Activated CD8-positive, alpha-beta memory T cell treated with anti-CD3 and anti-CD28 coated beads for 36 hours (primary cell): Measurements from ENCODE around the gene MOB4. TPM values are rescaled to one million over a fixed set of nuclear protein-coding genes. Genes with fewer than 3 reads are reported as not detected.
"Not testable (repeated sequence)": the region's sequence is repeated elsewhere in the genome, so short reads cannot be mapped to it uniquely, and the experiment has no call there.

Source experiments
- CTCF ChIA-PET: fragments of 350-600 bp; sonication (Branson Sonifier 250); formaldehyde crosslinking; loops from one replicate; lab custom pipeline; 2021; ENCODE audit warnings: antibody characterized with exemption; lab: Charles Lee
- POLR2A ChIA-PET: fragments of 350-600 bp; sonication (Branson Sonifier 250); formaldehyde crosslinking; loops from one replicate; lab custom pipeline; 2021; ENCODE audit warnings: antibody characterized with exemption; lab: Charles Lee
- total RNA-seq, 2 experiments: library from RNA; stranded (reverse); gene quantifications; one replicate each; pipeline ENCODE4 v1.2.3, GENCODE V29; 2021

Gene MOB4
- total RNA-seq, 2 experiments from 2014 or later = 23.4 to 23.6 TPM

GRCh38 chr2:197571627-197572271 is 55.9 kb downstream of the MOB4 start:
- POLR2A ChIA-PET = no interaction called here
- CTCF ChIA-PET = no interaction called here

DNA sequence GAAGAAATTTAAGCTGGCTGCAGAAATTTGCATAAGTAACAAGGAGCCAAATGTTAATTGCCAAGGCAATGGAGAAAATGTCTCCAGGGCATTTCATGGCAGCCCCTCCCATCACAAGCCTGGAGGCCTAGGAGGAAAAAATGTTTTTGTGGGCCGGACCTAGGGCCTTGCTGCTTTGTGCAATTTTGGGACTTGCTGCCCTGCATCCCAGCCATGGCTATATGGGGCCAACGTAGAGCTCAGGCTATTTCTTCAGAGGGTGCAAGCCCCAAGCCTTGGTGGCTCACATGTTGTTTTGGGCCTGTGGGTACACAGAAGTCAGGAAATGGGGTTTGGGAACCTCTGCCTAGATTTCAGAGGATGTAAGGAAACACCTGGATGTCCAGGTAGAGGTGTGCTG is 57.7 kb downstream of the MOB4 start:
- POLR2A ChIA-PET = no interaction called here
- CTCF ChIA-PET = no interaction called here

DNA sequence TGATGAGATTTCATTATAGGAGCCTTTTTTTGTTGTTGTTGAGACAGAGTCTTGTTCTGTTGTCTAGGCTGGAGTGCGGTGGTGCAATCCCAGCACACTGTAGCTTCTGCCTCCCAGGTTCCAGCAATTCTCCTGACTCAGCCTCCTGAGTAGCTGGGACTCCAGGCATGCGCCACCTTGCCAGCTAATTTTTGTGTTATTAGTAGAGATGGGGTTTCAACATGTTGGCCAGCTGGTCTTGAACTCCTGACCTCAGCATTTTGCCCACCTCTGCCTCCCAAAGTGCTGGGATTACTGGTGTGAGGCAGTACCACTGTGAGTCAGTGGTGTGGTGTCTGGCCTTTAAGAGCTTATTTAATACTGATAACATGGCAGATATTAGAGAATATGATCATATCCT is 60.1 kb downstream of the MOB4 start:
- POLR2A ChIA-PET = no interaction called here
- CTCF ChIA-PET = no interaction called here

DNA sequence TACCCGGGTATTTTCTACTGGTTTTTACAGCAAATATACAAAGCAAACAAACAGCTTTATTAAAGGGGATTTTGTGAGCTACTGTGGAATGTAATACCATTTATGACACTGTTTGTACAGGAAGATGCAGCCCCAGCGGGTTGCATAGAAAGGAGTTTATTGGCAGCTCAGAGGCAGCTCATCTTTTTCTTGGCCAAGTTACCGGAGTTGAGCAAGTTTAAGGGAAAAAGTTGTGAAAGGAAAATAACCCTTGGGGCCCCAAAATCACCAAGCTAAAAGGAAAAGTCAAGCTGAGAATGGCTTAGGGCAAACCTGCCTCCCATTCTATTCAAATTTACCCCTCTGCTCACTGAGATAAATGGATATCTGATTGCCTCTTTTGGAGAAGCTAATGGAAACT is 60.8 kb downstream of the MOB4 start:
- ChIA-PET POLR2A (no interaction called here), CTCF (no interaction called here)

DNA sequence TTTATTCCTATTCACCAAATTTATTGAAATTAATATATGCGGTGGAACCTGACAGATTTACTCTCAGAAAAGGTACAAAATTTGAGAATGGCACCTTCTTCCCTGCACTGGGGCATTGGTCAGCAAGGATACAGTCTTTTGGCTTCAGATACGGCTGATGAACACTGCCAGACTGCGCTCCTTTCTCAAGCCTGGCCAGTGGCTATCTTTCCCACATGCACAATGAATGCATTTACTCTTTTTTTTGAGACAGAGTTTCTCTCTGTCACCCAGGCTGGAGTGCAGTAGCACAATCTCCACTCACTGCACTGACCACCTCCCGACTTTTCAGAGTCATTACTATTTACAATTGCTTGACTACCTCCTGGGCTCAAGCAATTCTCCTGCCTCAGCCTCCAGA is 61.6 kb downstream of the MOB4 start:
- ChIA-PET CTCF (no interaction called here), POLR2A (no interaction called here)

- CTCF ChIA-PET, POLR2A ChIA-PET: not testable (repeated sequence)
These were observed 62.4 kb downstream of the MOB4 start for GRCh38 chr2:197578294-197578693.

DNA sequence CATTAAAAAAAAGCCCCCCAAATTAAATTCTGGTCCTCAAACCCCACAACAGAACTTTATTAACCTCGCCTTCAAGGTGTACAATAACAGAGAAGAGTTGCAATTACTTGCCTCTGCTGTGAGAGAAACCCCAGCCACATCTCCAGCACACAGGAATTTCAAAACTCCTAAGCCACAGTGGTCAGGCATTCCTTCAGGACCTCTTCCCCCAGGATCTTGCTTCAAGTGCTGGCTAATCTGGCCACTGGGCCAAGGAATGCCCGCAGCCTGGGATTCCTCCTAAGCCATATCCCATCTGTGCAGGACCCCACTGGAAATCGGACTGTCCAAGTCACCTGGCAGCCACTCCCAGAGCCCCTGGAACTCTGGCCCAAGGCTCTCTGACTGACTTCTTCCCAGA is 64.3 kb downstream of the MOB4 start:
- CTCF ChIA-PET, POLR2A ChIA-PET: not testable (repeated sequence)

- CTCF ChIA-PET = interaction anchor here (0.6 kb wide), 1 partner anchor 69 kb away, joined by 3 read pairs; no protein-coding TSS in a partner anchor
- POLR2A ChIA-PET = not testable (repeated sequence)
These were observed 71.4 kb downstream of the MOB4 start for GRCh38 chr2:197587255-197587654.

DNA sequence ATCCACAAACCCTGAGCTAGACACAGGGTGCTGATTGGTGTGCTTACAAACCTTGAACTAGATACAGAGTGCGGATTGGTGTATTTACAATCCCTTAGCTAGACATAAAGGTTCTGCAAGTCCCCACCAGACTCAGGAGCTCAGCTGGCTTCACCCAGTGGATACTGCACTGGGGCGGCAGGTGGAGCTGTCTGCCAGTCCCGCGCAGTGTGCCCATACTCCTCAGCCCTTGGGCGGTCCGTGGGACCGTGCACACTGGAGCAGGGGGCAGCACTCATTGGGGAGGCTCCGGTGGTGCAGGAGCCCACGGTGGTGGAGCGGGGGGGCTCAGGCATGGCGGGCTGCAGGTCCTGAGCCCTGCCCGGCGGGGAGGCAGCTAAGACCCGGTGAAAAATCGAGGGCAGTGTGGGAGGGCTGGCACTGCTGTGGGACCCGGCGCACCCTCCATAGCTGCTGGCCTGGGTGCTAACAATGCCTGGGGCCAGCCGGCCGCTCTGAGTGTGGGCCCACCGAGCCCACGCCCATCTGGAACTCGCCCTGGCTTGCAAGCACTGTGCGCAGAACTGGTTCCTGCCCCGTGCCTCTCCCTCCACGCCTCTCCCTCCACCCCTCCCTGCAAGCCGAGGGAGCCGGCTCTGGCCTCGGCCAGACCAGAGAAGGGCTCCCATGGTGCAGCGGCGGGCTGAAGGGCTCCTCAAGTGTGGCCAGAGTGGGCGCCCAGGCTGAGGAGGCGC is 75.6 kb downstream of the MOB4 start:
- CTCF ChIA-PET = no interaction called here
- POLR2A ChIA-PET = no interaction called here

- CTCF ChIA-PET = no interaction called here
- POLR2A ChIA-PET = no interaction called here
These were observed 80.9 kb downstream of the MOB4 start for GRCh38 chr2:197596766-197597165.

DNA sequence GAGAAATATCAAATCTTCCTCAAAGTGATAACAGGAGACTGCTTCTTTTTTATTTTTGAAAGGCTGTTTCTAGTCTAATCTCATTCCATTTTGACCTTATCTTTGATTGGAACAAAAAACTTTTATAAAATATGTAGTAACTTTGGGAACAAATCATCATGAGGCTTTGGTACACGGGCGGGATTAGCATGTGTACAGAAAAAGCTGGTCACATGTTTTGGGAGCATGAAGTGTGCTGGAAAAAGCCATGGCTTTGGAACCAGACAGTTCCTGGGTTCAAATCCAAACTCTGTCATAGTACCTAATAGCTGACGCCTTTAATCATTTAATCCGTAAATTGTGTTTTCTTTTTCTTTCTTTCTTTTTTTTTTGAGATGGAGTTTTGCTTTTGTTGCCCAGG is 81.3 kb downstream of the MOB4 start:
- CTCF ChIA-PET = no interaction called here
- POLR2A ChIA-PET = no interaction called here

DNA sequence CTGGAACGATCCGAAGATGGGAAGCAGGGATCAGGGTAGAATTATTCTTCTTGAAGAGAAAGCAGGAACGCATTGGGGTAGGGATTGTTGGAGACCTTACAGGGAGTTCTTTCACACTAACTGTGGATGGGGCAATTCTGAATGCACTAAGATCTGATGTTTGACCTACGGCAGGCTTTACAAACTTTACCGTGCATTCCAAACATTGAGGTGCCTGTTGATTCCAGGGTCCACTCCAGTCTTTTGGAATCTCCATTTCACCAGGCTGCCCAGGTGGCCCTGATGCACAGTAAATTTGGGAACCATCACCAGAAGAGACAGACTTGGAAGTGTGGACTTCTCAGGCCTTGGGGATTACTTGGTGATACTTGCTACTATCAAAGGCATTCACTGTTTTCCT is 82.6 kb downstream of the MOB4 start:
- CTCF ChIA-PET = no interaction called here
- POLR2A ChIA-PET = no interaction called here

GRCh38 chr2:197599285-197599965 is 83.6 kb downstream of the MOB4 start:
- POLR2A ChIA-PET = no interaction called here
- CTCF ChIA-PET = interaction anchor here (0.6 to 1.4 kb wide), 2 partner anchors 66 to 98 kb away, joined by 3 to 7 read pairs; no protein-coding TSS in a partner anchor

DNA sequence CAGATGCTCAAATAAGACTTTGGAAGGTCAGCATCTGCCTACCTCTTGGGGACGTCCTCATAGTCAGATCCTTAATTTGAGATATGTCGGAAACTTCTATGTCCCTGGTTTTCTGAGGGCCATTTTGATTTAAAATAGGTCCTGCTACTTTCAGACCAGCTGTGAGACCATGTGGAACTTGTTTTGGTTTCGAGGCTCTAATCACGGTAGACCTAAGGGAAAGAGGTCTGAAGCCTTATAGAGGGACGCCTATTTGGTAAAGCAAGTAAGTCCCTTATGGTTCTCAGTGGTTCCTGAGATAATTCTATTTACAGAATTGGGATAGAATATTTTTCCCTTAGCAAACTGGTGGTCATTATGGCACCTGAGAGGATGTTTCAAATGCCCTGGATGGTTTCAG is 84.4 kb downstream of the MOB4 start:
- CTCF ChIA-PET = interaction anchor here (1.4 kb wide), 1 partner anchor 99 kb away, joined by 3 read pairs; no protein-coding TSS in a partner anchor
- POLR2A ChIA-PET = no interaction called here

GRCh38 chr2:197601726-197602125 is 85.9 kb downstream of the MOB4 start:
- CTCF ChIA-PET = no interaction called here
- POLR2A ChIA-PET = no interaction called here

Other genes with a start within 250 kb of the MOB4 start
- 100 to 1,000 TPM; 119 to 130 TPM for gene ANKRD44, start 205.3 kb upstream of the MOB4 start, total RNA-seq
- gene SF3B1, start 81.0 kb upstream of the MOB4 start, total RNA-seq = 100 to 1,000 TPM; 218 to 223 TPM
- gene COQ10B, start 62.5 kb upstream of the MOB4 start, total RNA-seq = 10 to 100 TPM; 19.2 to 20.1 TPM
- 1,000 to 10,000 TPM; 1,206 to 1,225 TPM for gene HSPD1, start 16.2 kb upstream of the MOB4 start, total RNA-seq
- 100 to 1,000 TPM; 479 to 516 TPM for gene HSPE1, start 15.7 kb upstream of the MOB4 start, total RNA-seq
- gene RFTN2, start 159.5 kb downstream of the MOB4 start, total RNA-seq = not detected
- 10 to 100 TPM; 25.2 to 27.1 TPM for gene MARS2, start 189.3 kb downstream of the MOB4 start, total RNA-seq